ENCODE results near the gene GAA.

Gene GAA

GRCh38 chr17:80101011-80101945 lies at the start of gene GAA:
Gene GAA, plus strand, starts transcription at chr17:80101581. Its CDS starts 3,006 bp downstream, at chr17:80104587.
- H3K9me3 Mint-ChIP-seq = no peaks in the 10 kb centered on the region
- H3K27ac Mint-ChIP-seq = peak within 1 kb of the TSS; percentile 91
- peaks cover 7% of the 10 kb centered on the region for H3K36me3 Mint-ChIP-seq (ENCODE audit: low read depth)
- no peaks in the 10 kb centered on the region for H3K27me3 Mint-ChIP-seq
- peaks cover 32% of the 10 kb centered on the region for H3K4me1 Mint-ChIP-seq (ENCODE audit: low read depth)
- H3K4me3 Mint-ChIP-seq = peak within 1 kb of the TSS; percentile 97

GRCh38 chr17:80051681-80052080 lies 49.7 kb upstream of the GAA start:
- no peaks in the 10 kb centered on the region for H3K9me3 Mint-ChIP-seq
- H3K27ac Mint-ChIP-seq = no peak overlapping the region
- no peaks in the 10 kb centered on the region for H3K4me1 Mint-ChIP-seq (ENCODE audit: low read depth)
- H3K36me3 Mint-ChIP-seq (ENCODE audit: low read depth) = no peaks in the 10 kb centered on the region
- no peaks in the 10 kb centered on the region for H3K27me3 Mint-ChIP-seq
- H3K4me3 Mint-ChIP-seq = no peak overlapping the region

GRCh38 chr17:80053102-80053501 lies 48.3 kb upstream of the GAA start:
- no peak overlapping the region for H3K4me3 Mint-ChIP-seq
- no peaks in the 10 kb centered on the region for H3K27me3 Mint-ChIP-seq
- no peaks in the 10 kb centered on the region for H3K36me3 Mint-ChIP-seq (ENCODE audit: low read depth)
- H3K9me3 Mint-ChIP-seq = no peaks in the 10 kb centered on the region
- H3K4me1 Mint-ChIP-seq (ENCODE audit: low read depth) = no peaks in the 10 kb centered on the region
- H3K27ac Mint-ChIP-seq = no peak overlapping the region

- Mint-ChIP-seq H3K9me3 (no peaks in the 10 kb centered on the region), H3K36me3 (ENCODE audit: low read depth) (no peaks in the 10 kb centered on the region), H3K27ac (no peak overlapping the region), H3K27me3 (no peaks in the 10 kb centered on the region), H3K4me3 (no peak overlapping the region), H3K4me1 (ENCODE audit: low read depth) (no peaks in the 10 kb centered on the region)
These were observed 45.8 kb upstream of the GAA start for GRCh38 chr17:80055597-80055996.

- Mint-ChIP-seq H3K9me3 (no peaks in the 10 kb centered on the region), H3K27ac (no peak overlapping the region), H3K4me3 (no peak overlapping the region), H3K27me3 (no peaks in the 10 kb centered on the region), H3K4me1 (ENCODE audit: low read depth) (no peaks in the 10 kb centered on the region), H3K36me3 (ENCODE audit: low read depth) (no peaks in the 10 kb centered on the region)
These were observed 42.9 kb upstream of the GAA start for GRCh38 chr17:80058311-80058955.

- Mint-ChIP-seq H3K4me1 (ENCODE audit: low read depth) (no peaks in the 10 kb centered on the region), H3K4me3 (no peak overlapping the region), H3K9me3 (no peaks in the 10 kb centered on the region), H3K36me3 (ENCODE audit: low read depth) (no peaks in the 10 kb centered on the region), H3K27me3 (no peaks in the 10 kb centered on the region), H3K27ac (no peak overlapping the region)
These were observed 40.7 kb upstream of the GAA start for GRCh38 chr17:80060644-80061043.

- Mint-ChIP-seq H3K4me3 (no peak overlapping the region), H3K4me1 (ENCODE audit: low read depth) (no peaks in the 10 kb centered on the region), H3K36me3 (ENCODE audit: low read depth) (no peaks in the 10 kb centered on the region), H3K9me3 (no peaks in the 10 kb centered on the region), H3K27ac (no peak overlapping the region), H3K27me3 (no peaks in the 10 kb centered on the region)
These were observed 40.0 kb upstream of the GAA start for GRCh38 chr17:80061421-80061820.

GRCh38 chr17:80063830-80064585 lies 37.4 kb upstream of the GAA start:
- no peak overlapping the region for H3K27ac Mint-ChIP-seq
- no peak overlapping the region for H3K4me3 Mint-ChIP-seq
- H3K36me3 Mint-ChIP-seq (ENCODE audit: low read depth) = no peaks in the 10 kb centered on the region
- H3K27me3 Mint-ChIP-seq = no peaks in the 10 kb centered on the region
- no peaks in the 10 kb centered on the region for H3K9me3 Mint-ChIP-seq
- H3K4me1 Mint-ChIP-seq (ENCODE audit: low read depth) = no peaks in the 10 kb centered on the region

GRCh38 chr17:80064696-80065095 lies 36.7 kb upstream of the GAA start:
- no peaks in the 10 kb centered on the region for H3K36me3 Mint-ChIP-seq (ENCODE audit: low read depth)
- no peaks in the 10 kb centered on the region for H3K27me3 Mint-ChIP-seq
- H3K27ac Mint-ChIP-seq = no peak overlapping the region
- H3K4me1 Mint-ChIP-seq (ENCODE audit: low read depth) = no peaks in the 10 kb centered on the region
- H3K4me3 Mint-ChIP-seq = no peak overlapping the region
- H3K9me3 Mint-ChIP-seq = no peaks in the 10 kb centered on the region

- Mint-ChIP-seq H3K27me3 (no peaks in the 10 kb centered on the region), H3K9me3 (no peaks in the 10 kb centered on the region), H3K36me3 (ENCODE audit: low read depth) (no peaks in the 10 kb centered on the region), H3K27ac (no peak overlapping the region), H3K4me3 (no peak overlapping the region), H3K4me1 (ENCODE audit: low read depth) (no peaks in the 10 kb centered on the region)
These were observed 35.8 kb upstream of the GAA start for GRCh38 chr17:80065478-80066170.

- Mint-ChIP-seq H3K9me3 (no peaks in the 10 kb centered on the region), H3K4me1 (ENCODE audit: low read depth) (no peaks in the 10 kb centered on the region), H3K27me3 (no peaks in the 10 kb centered on the region), H3K27ac (no peak overlapping the region), H3K4me3 (no peak overlapping the region), H3K36me3 (ENCODE audit: low read depth) (no peaks in the 10 kb centered on the region)
These were observed 33.9 kb upstream of the GAA start for GRCh38 chr17:80067393-80067986.

- Mint-ChIP-seq H3K9me3 (no peaks in the 10 kb centered on the region), H3K27me3 (no peaks in the 10 kb centered on the region), H3K4me3 (no peak overlapping the region), H3K4me1 (ENCODE audit: low read depth) (no peaks in the 10 kb centered on the region), H3K27ac (no peak overlapping the region), H3K36me3 (ENCODE audit: low read depth) (no peaks in the 10 kb centered on the region)
These were observed 32.8 kb upstream of the GAA start for GRCh38 chr17:80068301-80069222.

- Mint-ChIP-seq H3K4me1 (ENCODE audit: low read depth) (no peaks in the 10 kb centered on the region), H3K36me3 (ENCODE audit: low read depth) (no peaks in the 10 kb centered on the region), H3K27me3 (no peaks in the 10 kb centered on the region), H3K27ac (no peak overlapping the region), H3K4me3 (no peak overlapping the region), H3K9me3 (no peaks in the 10 kb centered on the region)
These were observed 30.8 kb upstream of the GAA start for GRCh38 chr17:80070375-80071115.
